Hepatocyte (in vitro differentiated cells): Measurements from ENCODE around the gene PYGO2.

ENCODE experiments used
- EZH2 ChIP-seq: fragments of 200-600 bp; sonication (generic); IDR thresholded peaks from 2 replicates; pipeline ENCODE4 v1.6.1; 2016; ENCODE audit warnings: antibody characterized with exemption, mild to moderate bottlenecking, borderline replicate concordance
- TF ChIP-seq, protein P1 (sequence below): fragments of 200-600 bp; sonication (generic); IDR thresholded peaks from 2 replicates; pipeline ENCODE4 v1.5.1; 2016; ENCODE audit warnings: antibody characterized with exemption, mild to moderate bottlenecking; ENCODE audit not compliant: poor library complexity

DNA sequence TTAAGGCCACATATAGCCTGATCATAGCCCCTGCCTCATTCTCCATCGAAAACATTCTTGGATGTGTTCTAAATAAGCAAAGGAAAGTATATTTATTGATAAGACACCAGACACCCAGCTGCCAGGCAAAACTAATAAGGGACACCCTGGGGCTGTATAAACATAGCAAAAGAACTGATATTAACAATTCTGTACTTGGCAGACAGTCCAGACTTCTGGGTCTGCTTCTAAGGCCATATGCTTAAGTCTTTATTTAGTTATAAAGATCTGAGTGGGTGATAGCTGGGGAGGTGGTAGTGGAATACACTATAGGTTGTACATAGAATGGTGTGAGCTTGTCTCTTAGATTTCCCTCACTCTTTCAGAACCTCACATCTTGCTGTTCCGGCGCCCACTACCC is 16.8 kb upstream of the PYGO2 start:
- TF ChIP-seq, protein P1, sequence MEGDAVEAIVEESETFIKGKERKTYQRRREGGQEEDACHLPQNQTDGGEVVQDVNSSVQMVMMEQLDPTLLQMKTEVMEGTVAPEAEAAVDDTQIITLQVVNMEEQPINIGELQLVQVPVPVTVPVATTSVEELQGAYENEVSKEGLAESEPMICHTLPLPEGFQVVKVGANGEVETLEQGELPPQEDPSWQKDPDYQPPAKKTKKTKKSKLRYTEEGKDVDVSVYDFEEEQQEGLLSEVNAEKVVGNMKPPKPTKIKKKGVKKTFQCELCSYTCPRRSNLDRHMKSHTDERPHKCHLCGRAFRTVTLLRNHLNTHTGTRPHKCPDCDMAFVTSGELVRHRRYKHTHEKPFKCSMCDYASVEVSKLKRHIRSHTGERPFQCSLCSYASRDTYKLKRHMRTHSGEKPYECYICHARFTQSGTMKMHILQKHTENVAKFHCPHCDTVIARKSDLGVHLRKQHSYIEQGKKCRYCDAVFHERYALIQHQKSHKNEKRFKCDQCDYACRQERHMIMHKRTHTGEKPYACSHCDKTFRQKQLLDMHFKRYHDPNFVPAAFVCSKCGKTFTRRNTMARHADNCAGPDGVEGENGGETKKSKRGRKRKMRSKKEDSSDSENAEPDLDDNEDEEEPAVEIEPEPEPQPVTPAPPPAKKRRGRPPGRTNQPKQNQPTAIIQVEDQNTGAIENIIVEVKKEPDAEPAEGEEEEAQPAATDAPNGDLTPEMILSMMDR: no peak
- no peak for TF ChIP-seq EZH2
